Liver (tissue), 2 donors: Measurements from ENCODE around the gene TPD52L1.
"Not testable (repeated sequence)": the region's sequence is repeated elsewhere in the genome, so short reads cannot be mapped to it uniquely, and the experiment has no call there.

Source experiments
- CTCF ChIP-seq: fragments of 150-350 bp; IDR thresholded peaks from 2 replicates; pipeline ENCODE4 v1.5.1; 2017; ENCODE audit warnings: improper control_type of control experiment, low read depth, low read length; ENCODE audit not compliant: missing input control
- FOXA1 ChIP-seq: IDR thresholded peaks from 2 replicates; pipeline ENCODE4 v1.6.1; 2016; ENCODE audit warnings: antibody characterized with exemption
- donor health status: healthy.

- not testable (repeated sequence) for TF ChIP-seq FOXA1, CTCF
These were observed 27.7 kb upstream of the TPD52L1 start for GRCh38 chr6:125125856-125126255.
